Aorta (tissue), 5 donors: ENCODE results near the gene COPG1. TPM values are rescaled to one million over a fixed set of nuclear protein-coding genes. Genes with fewer than 3 reads are reported as not detected.

Experiments used
- ATAC-seq: fragments of 200-7000 bp; cut with Tn5 transposase; one replicate; pipeline ENCODE4 v1.9.1; 2022; ENCODE audit warnings: moderate library complexity; ENCODE audit not compliant: low FRiP score
- DNase-seq, 2 donors: peaks; one replicate each; pipeline ENCODE4 v3.0.0-alpha.2; 2020
- H3K27ac ChIP-seq, 2 donors: one replicate each; pipeline ENCODE4 v1.5.1; 2013; ENCODE audit warnings: low read length in 2 of 2, mild to moderate bottlenecking in 2 of 2, moderate library complexity in 2 of 2, control low read depth in 1 of 2, inconsistent platforms in 1 of 2, low read depth in 1 of 2
- H3K27me3 ChIP-seq, 2 donors: one replicate each; pipeline ENCODE4 v1.6.1; 2013; ENCODE audit warnings: control low read depth in 1 of 2, low read length in 1 of 2, mild to moderate bottlenecking in 1 of 2, moderate library complexity in 1 of 2; ENCODE audit not compliant: insufficient read depth in 2 of 2, control insufficient read depth in 1 of 2
- H3K36me3 ChIP-seq, 2 donors: one replicate each; pipeline ENCODE4 v1.6.1; 2013; ENCODE audit warnings: control low read depth in 1 of 2, low read length in 1 of 2, mild to moderate bottlenecking in 1 of 2; ENCODE audit not compliant: insufficient read depth in 2 of 2, control insufficient read depth in 1 of 2
- H3K4me1 ChIP-seq, 2 donors: one replicate each; pipeline ENCODE4 v1.6.1; 2013; ENCODE audit warnings: low read length in 2 of 2, control low read depth in 1 of 2, mild to moderate bottlenecking in 1 of 2, moderate library complexity in 1 of 2; ENCODE audit not compliant: insufficient read depth in 2 of 2, control insufficient read depth in 1 of 2
- H3K4me3 ChIP-seq, 2 donors: one replicate each; pipeline ENCODE4 v1.5.1; 2013; ENCODE audit warnings: low read length in 2 of 2, control low read depth in 1 of 2, mild to moderate bottlenecking in 1 of 2
- H3K9me3 ChIP-seq: one replicate; pipeline ENCODE4 v1.6.1; 2013; ENCODE audit warnings: mild to moderate bottlenecking, low read length; ENCODE audit not compliant: control insufficient read depth
- WGBS, 2 donors: extraction: QIAGEN DNeasy Blood & Tissue Kit; methylation state at CpG; one replicate each; pipeline ENCODE4 v1.1.7; 2013; 5-methylcytosine and 5-hydroxymethylcytosine counted together
- intact Hi-C, 2 donors: fragments of 100-400 bp; cut with DNase I; formaldehyde crosslinking; loops; one replicate each; pipeline versions ENCODE4 v1.14.2 to v1.15.0; 2022
- microRNA-seq, 2 donors: library from miRNA; unstranded; fragments of <30 nt; microRNA quantifications; one replicate each; pipeline ENCODE4 v1.2.0, GENCODE V29; 2020
- polyA plus RNA-seq, 2 donors: library from polyadenylated mRNA; stranded (reverse); fragments of 200-250 nt; gene quantifications; one replicate each; pipeline ENCODE4 v1.2.3, GENCODE V29; 2013
- total RNA-seq, 2 donors: library from RNA; stranded (reverse); fragmentation: NEBNext Ultra II Directional; extraction: Animal tissue kit (Norgen Biotek cat#: 25700); gene quantifications; one replicate each; pipeline ENCODE4 v1.2.1, GENCODE V29; 2021
- donor health status: healthy with polysubstance abuse.
- donor health status: Bipolar disorder and iron deficiency.
- donor health status: DM: no; HTN: no; CAD: no.
- donor health status: DM: no; HTN: no; CAD: no.
- donor health status: DM: yes; HTN: yes; CAD: no.

The COPG1 gene
- total and polyA plus RNA-seq, 4 donors: 39.7 to 155 (median 117) TPM

- peak; percentile 25 to 57 for DNase-seq
- H3K4me3 ChIP-seq: no peak overlapping the region
- no peaks in the 10 kb centered on the region for H3K27me3 ChIP-seq
- H3K27ac ChIP-seq: no peak overlapping the region
- H3K36me3 ChIP-seq: peaks cover 0 to 2% of the 10 kb centered on the region in 2 donors
- no peaks in the 10 kb centered on the region for H3K9me3 ChIP-seq
- WGBS, 2 donors: 94% methylated on average over 12 of the region's 12 CpGs
- peak; percentile 40 for ATAC-seq
- H3K4me1 ChIP-seq: no peaks in the 10 kb centered on the region
- intact Hi-C loops: no loop called here
Measured at GRCh38 chr3:129324855-129325254, 75.4 kb downstream of the COPG1 start.

GRCh38 chr3:129325383-129325782, 76.0 kb downstream of the COPG1 start:
- no peaks in the 10 kb centered on the region for H3K27me3 ChIP-seq
- DNase-seq (no peak), ATAC-seq (no peak)
- intact Hi-C loops: no loop called here
- H3K36me3 ChIP-seq: peaks cover 0 to 2% of the 10 kb centered on the region in 2 donors
- no peak overlapping the region for H3K27ac ChIP-seq
- H3K4me3 ChIP-seq: no peak overlapping the region
- WGBS, 2 donors: 74 to 96% methylated on average over 3 of the region's 3 CpGs
- H3K9me3 ChIP-seq: no peaks in the 10 kb centered on the region
- H3K4me1 ChIP-seq: no peaks in the 10 kb centered on the region

- WGBS, 2 donors: 94% methylated on average over 12 of the region's 12 CpGs
- H3K36me3 ChIP-seq: no peaks in the 10 kb centered on the region
Measured at GRCh38 chr3:129326138-129326537, 76.7 kb downstream of the COPG1 start.

GRCh38 chr3:129326595-129326994, 77.2 kb downstream of the COPG1 start:
- Histone ChIP-seq H3K27me3 (no peaks in the 10 kb centered on the region), H3K27ac (no peak overlapping the region), H3K9me3 (no peaks in the 10 kb centered on the region), H3K4me1 (no peaks in the 10 kb centered on the region), H3K36me3 (no peaks in the 10 kb centered on the region), H3K4me3 (no peak overlapping the region)
- intact Hi-C loops: no loop called here
- no peak for ATAC-seq
- DNase-seq: peak in 1 of 2 donors; percentile 30
- 93% methylated on average over 11 of the region's 11 CpGs for WGBS, 2 donors

More at GRCh38 chr3:129326138-129326537, 76.7 kb downstream of the COPG1 start:
- no peaks in the 10 kb centered on the region for H3K9me3 ChIP-seq
- H3K27ac ChIP-seq: no peak overlapping the region
- intact Hi-C loops: no loop called here
- DNase-seq (peak in 1 of 2 donors; percentile 49), ATAC-seq (no peak)
- H3K4me3 ChIP-seq: no peak overlapping the region
- H3K4me1 ChIP-seq: no peaks in the 10 kb centered on the region
- H3K27me3 ChIP-seq: no peaks in the 10 kb centered on the region

Small RNAs within 50 kb of the gene (microRNA-seq; reads per million reads assigned to microRNA genes)
- gene MIR6826: 0 to 3.6 reads per million in 2 donors

Other genes with a start within 250 kb of the COPG1 start
- gene EFCC1, start 248.3 kb upstream of the COPG1 start, total RNA-seq: 1 to 10 TPM; 1.5 to 3.1 TPM
- gene EFCC1, start 248.3 kb upstream of the COPG1 start, polyA plus RNA-seq: under 1 TPM; 0.13 to 0.50 TPM
- gene GP9, start 188.8 kb upstream of the COPG1 start, total RNA-seq: not detected
- not detected for gene GP9, start 188.8 kb upstream of the COPG1 start, polyA plus RNA-seq
- 10 to 100 TPM; 24.0 to 25.4 TPM for gene RAB43, start 127.8 kb upstream of the COPG1 start, total RNA-seq
- 10 to 100 TPM in 1 of 2 donors, 1 to 10 TPM in 1; 3.5 to 10.3 TPM for gene RAB43, start 127.8 kb upstream of the COPG1 start, polyA plus RNA-seq
- 10 to 100 TPM; 26.1 to 30.3 TPM for gene ISY1, start 88.5 kb upstream of the COPG1 start, total RNA-seq
- gene ISY1, start 88.5 kb upstream of the COPG1 start, polyA plus RNA-seq: 10 to 100 TPM; 23.8 to 26.3 TPM
- 100 to 1,000 TPM; 287 to 306 TPM for gene CNBP, start 65.7 kb upstream of the COPG1 start, total RNA-seq
- 100 to 1,000 TPM; 385 to 476 TPM for gene CNBP, start 65.7 kb upstream of the COPG1 start, polyA plus RNA-seq
- 10 to 100 TPM; 24.3 to 31.9 TPM for gene HMCES, start 29.3 kb downstream of the COPG1 start, total RNA-seq
- 10 to 100 TPM; 29.6 to 30.0 TPM for gene HMCES, start 29.3 kb downstream of the COPG1 start, polyA plus RNA-seq
- under 1 TPM; 0.10 to 0.36 TPM for gene EFCAB12, start 179.0 kb downstream of the COPG1 start, total RNA-seq
- gene EFCAB12, start 179.0 kb downstream of the COPG1 start, polyA plus RNA-seq: under 1 TPM in 1 of 2 donors, not detected in 1; 0.25 TPM
- 10 to 100 TPM; 23.9 to 31.2 TPM for gene MBD4, start 190.3 kb downstream of the COPG1 start, total RNA-seq
- gene MBD4, start 190.3 kb downstream of the COPG1 start, polyA plus RNA-seq: 10 to 100 TPM; 18.7 to 28.7 TPM
- 10 to 100 TPM; 30.8 to 33.5 TPM for gene IFT122, start 190.6 kb downstream of the COPG1 start, total RNA-seq
- gene IFT122, start 190.6 kb downstream of the COPG1 start, polyA plus RNA-seq: 10 to 100 TPM; 10.1 to 41.2 TPM